CD8-positive, alpha-beta memory T cell (primary cell): ENCODE data around the gene AVPR2. TPM values are rescaled to one million over a fixed set of nuclear protein-coding genes. Genes with fewer than 3 reads are reported as not detected.

Source experiments
- CTCF ChIA-PET: fragments of 350-600 bp; sonication (Branson Sonifier 250); formaldehyde crosslinking; loops from one replicate; lab custom pipeline; 2021; ENCODE audit warnings: antibody characterized with exemption; lab: Charles Lee
- POLR2A ChIA-PET: fragments of 350-600 bp; sonication (Branson Sonifier 250); formaldehyde crosslinking; loops from one replicate; lab custom pipeline; 2021; ENCODE audit warnings: antibody characterized with exemption; lab: Charles Lee
- DNase-seq, 5 donors: peaks; one replicate each; pipeline versions ENCODE4 v3.0.0 to v3.0.0-alpha.2; 2020 to 2022; ENCODE audit warnings: mixed read lengths in 1 of 5
- H3K27ac ChIP-seq: one replicate; pipeline ENCODE4 v1.7.0; 2013; ENCODE audit warnings: low read depth, mild to moderate bottlenecking, low read length, moderate library complexity
- H3K27me3 ChIP-seq: 2 replicates; pipeline ENCODE4 v1.7.0; 2013; ENCODE audit warnings: low read length, mild to moderate bottlenecking; ENCODE audit not compliant: insufficient read depth, poor library complexity, severe bottlenecking
- H3K36me3 ChIP-seq: 2 replicates; pipeline ENCODE4 v1.7.0; 2013; ENCODE audit warnings: mild to moderate bottlenecking, low read length, moderate library complexity; ENCODE audit not compliant: insufficient read depth
- H3K4me1 ChIP-seq: 2 replicates; pipeline ENCODE4 v1.7.0; 2013; ENCODE audit warnings: mild to moderate bottlenecking, low read length, moderate library complexity; ENCODE audit not compliant: insufficient read depth
- H3K4me3 ChIP-seq: 2 replicates; pipeline ENCODE4 v1.7.0; 2013; ENCODE audit warnings: mild to moderate bottlenecking, low read length
- H3K9me3 ChIP-seq: 2 replicates; pipeline ENCODE4 v1.7.0; 2013; ENCODE audit warnings: mild to moderate bottlenecking, low read length
- H3K27ac Mint-ChIP-seq, 8 donors: one replicate each; pipeline ENCODE4 v1.8.0; 2020 to 2021; ENCODE audit warnings: mixed read lengths in 8 of 8, mild to moderate bottlenecking in 6 of 8, inconsistent platforms in 3 of 8, moderate library complexity in 3 of 8
- H3K27me3 Mint-ChIP-seq, 2 donors: one replicate each; pipeline ENCODE4 v1.8.0; 2020 to 2021; ENCODE audit warnings: mixed read lengths in 2 of 2, mild to moderate bottlenecking in 1 of 2, moderate library complexity in 1 of 2
- H3K36me3 Mint-ChIP-seq, 3 donors: one replicate each; pipeline ENCODE4 v1.8.0; 2020 to 2021; ENCODE audit warnings: mixed read lengths in 3 of 3, inconsistent platforms in 1 of 3, mild to moderate bottlenecking in 1 of 3
- H3K4me1 Mint-ChIP-seq, 3 donors: one replicate each; pipeline ENCODE4 v1.8.0; 2020 to 2021; ENCODE audit warnings: mixed read lengths in 3 of 3, inconsistent platforms in 1 of 3, mild to moderate bottlenecking in 1 of 3
- H3K4me3 Mint-ChIP-seq, 7 donors: one replicate each; pipeline ENCODE4 v1.8.0; 2020 to 2021; ENCODE audit warnings: mixed read lengths in 7 of 7, mild to moderate bottlenecking in 6 of 7, moderate library complexity in 4 of 7, inconsistent platforms in 2 of 7
- H3K9me3 Mint-ChIP-seq, 5 donors: one replicate each; pipeline ENCODE4 v1.8.0; 2020 to 2022; ENCODE audit warnings: mixed read lengths in 5 of 5, mild to moderate bottlenecking in 3 of 5, moderate library complexity in 2 of 5, inconsistent platforms in 1 of 5
- polyA plus RNA-seq: library from polyadenylated mRNA; unstranded; fragments of 300-500 nt; fragmentation: Illumina TruSeq; gene quantifications from one replicate; pipeline ENCODE4 v1.2.3, GENCODE V29; 2021
- total RNA-seq, 2 experiments: library from RNA; stranded (reverse); gene quantifications; one replicate each; pipeline ENCODE4 v1.2.3, GENCODE V29; 2021

The AVPR2 gene
- total and polyA plus RNA-seq, 3 experiments from 2014 or later, result not detected

- Mint-ChIP-seq H3K27ac (no peak overlapping the region), H3K36me3 (no peaks in the 10 kb centered on the region), H3K4me1 (no peaks in the 10 kb centered on the region), H3K27me3 (peaks cover 0 to 13% of the 10 kb centered on the region in 2 donors), H3K9me3 (no peaks in the 10 kb centered on the region), H3K4me3 (no peak overlapping the region)
- no peaks in the 10 kb centered on the region for H3K4me1 ChIP-seq
- no peak for DNase-seq
- H3K4me3 ChIP-seq, result no peak overlapping the region
- no peaks in the 10 kb centered on the region for H3K9me3 ChIP-seq
- no peaks in the 10 kb centered on the region for H3K36me3 ChIP-seq
- no peak overlapping the region for H3K27ac ChIP-seq
- POLR2A ChIA-PET, result no interaction called here
- CTCF ChIA-PET, result no interaction called here
- H3K27me3 ChIP-seq, result no peaks in the 10 kb centered on the region
These were observed 40.4 kb upstream of the AVPR2 start for GRCh38 chrX:153864101-153864500.

GRCh38 chrX:153864561-153865320 lies 39.7 kb upstream of the AVPR2 start:
- Histone ChIP-seq H3K36me3 (no peaks in the 10 kb centered on the region), H3K9me3 (no peaks in the 10 kb centered on the region), H3K4me3 (no peak overlapping the region), H3K27ac (no peak overlapping the region), H3K27me3 (no peaks in the 10 kb centered on the region), H3K4me1 (no peaks in the 10 kb centered on the region)
- CTCF ChIA-PET, result no interaction called here
- Mint-ChIP-seq H3K4me1 (no peaks in the 10 kb centered on the region), H3K27ac (no peak overlapping the region), H3K36me3 (no peaks in the 10 kb centered on the region), H3K9me3 (no peaks in the 10 kb centered on the region), H3K4me3 (no peak overlapping the region), H3K27me3 (peaks cover 0 to 12% of the 10 kb centered on the region in 2 donors)
- no peak for DNase-seq
- POLR2A ChIA-PET, result no interaction called here

- no peaks in the 10 kb centered on the region for H3K36me3 ChIP-seq
- CTCF ChIA-PET, result no interaction called here
- no peak for DNase-seq
- Mint-ChIP-seq H3K4me3 (no peak overlapping the region), H3K27ac (no peak overlapping the region), H3K36me3 (no peaks in the 10 kb centered on the region), H3K27me3 (peaks cover 0 to 12% of the 10 kb centered on the region in 2 donors), H3K9me3 (no peaks in the 10 kb centered on the region), H3K4me1 (no peaks in the 10 kb centered on the region)
- no peaks in the 10 kb centered on the region for H3K9me3 ChIP-seq
- H3K4me1 ChIP-seq, result no peaks in the 10 kb centered on the region
- POLR2A ChIA-PET, result no interaction called here
- no peaks in the 10 kb centered on the region for H3K27me3 ChIP-seq
- H3K27ac ChIP-seq, result no peak overlapping the region
- H3K4me3 ChIP-seq, result no peak overlapping the region
These were observed 39.2 kb upstream of the AVPR2 start for GRCh38 chrX:153865321-153865580.

GRCh38 chrX:153865685-153866084 lies 38.8 kb upstream of the AVPR2 start:
- Histone ChIP-seq H3K27ac (no peak overlapping the region), H3K9me3 (no peaks in the 10 kb centered on the region), H3K4me1 (no peaks in the 10 kb centered on the region), H3K36me3 (no peaks in the 10 kb centered on the region), H3K4me3 (no peak overlapping the region), H3K27me3 (no peaks in the 10 kb centered on the region)
- Mint-ChIP-seq H3K27ac (no peak overlapping the region), H3K9me3 (no peaks in the 10 kb centered on the region), H3K4me3 (no peak overlapping the region), H3K4me1 (no peaks in the 10 kb centered on the region), H3K27me3 (peaks cover 0 to 12% of the 10 kb centered on the region in 2 donors), H3K36me3 (no peaks in the 10 kb centered on the region)
- POLR2A ChIA-PET, result no interaction called here
- CTCF ChIA-PET, result no interaction called here
- no peak for DNase-seq

GRCh38 chrX:153866302-153867019 lies 38.0 kb upstream of the AVPR2 start:
- DNase-seq, result no peak
- no peaks in the 10 kb centered on the region for H3K4me1 Mint-ChIP-seq
- Histone ChIP-seq H3K36me3 (no peaks in the 10 kb centered on the region), H3K4me3 (no peak overlapping the region), H3K4me1 (no peaks in the 10 kb centered on the region), H3K27ac (no peak overlapping the region), H3K27me3 (no peaks in the 10 kb centered on the region), H3K9me3 (no peaks in the 10 kb centered on the region)
- H3K27ac Mint-ChIP-seq, result no peak overlapping the region
- H3K36me3 Mint-ChIP-seq, result no peaks in the 10 kb centered on the region
- ChIA-PET POLR2A (no interaction called here), CTCF (no interaction called here)
- H3K9me3 Mint-ChIP-seq, result no peaks in the 10 kb centered on the region
- H3K27me3 Mint-ChIP-seq, result peaks cover 0 to 13% of the 10 kb centered on the region in 2 donors
- H3K4me3 Mint-ChIP-seq, result no peak overlapping the region

- Mint-ChIP-seq H3K4me3 (no peak overlapping the region), H3K9me3 (no peaks in the 10 kb centered on the region)
- CTCF ChIA-PET, result no interaction called here
These were observed 37.3 kb upstream of the AVPR2 start for GRCh38 chrX:153867139-153867538.

GRCh38 chrX:153867671-153868070 lies 36.8 kb upstream of the AVPR2 start:
- Mint-ChIP-seq H3K27ac (no peak overlapping the region), H3K27me3 (peaks cover 5 to 13% of the 10 kb centered on the region in 2 donors)
- H3K27ac ChIP-seq, result no peak overlapping the region

More at GRCh38 chrX:153867139-153867538, 37.3 kb upstream of the AVPR2 start:
- Histone ChIP-seq H3K36me3 (no peaks in the 10 kb centered on the region), H3K4me3 (no peak overlapping the region), H3K27ac (no peak overlapping the region), H3K27me3 (no peaks in the 10 kb centered on the region), H3K9me3 (no peaks in the 10 kb centered on the region), H3K4me1 (no peaks in the 10 kb centered on the region)
- Mint-ChIP-seq H3K36me3 (no peaks in the 10 kb centered on the region), H3K4me1 (no peaks in the 10 kb centered on the region), H3K27ac (no peak overlapping the region), H3K27me3 (peaks cover under 1 to 11% of the 10 kb centered on the region in 2 donors)
- DNase-seq, result no peak
- POLR2A ChIA-PET, result no interaction called here

GRCh38 chrX:153868576-153869472 lies 35.6 kb upstream of the AVPR2 start:
- Histone ChIP-seq H3K4me3 (no peak overlapping the region), H3K9me3 (no peaks in the 10 kb centered on the region), H3K4me1 (no peaks in the 10 kb centered on the region), H3K27me3 (no peaks in the 10 kb centered on the region), H3K36me3 (no peaks in the 10 kb centered on the region), H3K27ac (no peak overlapping the region)
- no peaks in the 10 kb centered on the region for H3K36me3 Mint-ChIP-seq
- no peak overlapping the region for H3K27ac Mint-ChIP-seq
- H3K9me3 Mint-ChIP-seq, result no peaks in the 10 kb centered on the region
- CTCF ChIA-PET, result no interaction called here
- POLR2A ChIA-PET, result no interaction called here
- H3K4me3 Mint-ChIP-seq, result no peak overlapping the region
- H3K27me3 Mint-ChIP-seq, result peaks cover 5 to 13% of the 10 kb centered on the region in 2 donors
- no peaks in the 10 kb centered on the region for H3K4me1 Mint-ChIP-seq
- DNase-seq, result no peak

More at GRCh38 chrX:153867671-153868070, 36.8 kb upstream of the AVPR2 start:
- POLR2A ChIA-PET, result no interaction called here
- CTCF ChIA-PET, result no interaction called here
- H3K27me3 ChIP-seq, result no peaks in the 10 kb centered on the region
- Mint-ChIP-seq H3K36me3 (no peaks in the 10 kb centered on the region), H3K4me3 (no peak overlapping the region), H3K9me3 (no peaks in the 10 kb centered on the region), H3K4me1 (no peaks in the 10 kb centered on the region)
- no peak overlapping the region for H3K4me3 ChIP-seq
- no peaks in the 10 kb centered on the region for H3K36me3 ChIP-seq
- DNase-seq, result no peak
- H3K9me3 ChIP-seq, result no peaks in the 10 kb centered on the region
- H3K4me1 ChIP-seq, result no peaks in the 10 kb centered on the region
